ENCODE results near the gene MYO15A. TPM values are rescaled to one million over a fixed set of nuclear protein-coding genes. Genes with fewer than 3 reads are reported as not detected.

MYO15A gene
- total RNA-seq, 1 donor from 2014 or later = 2.0 TPM

DNA sequence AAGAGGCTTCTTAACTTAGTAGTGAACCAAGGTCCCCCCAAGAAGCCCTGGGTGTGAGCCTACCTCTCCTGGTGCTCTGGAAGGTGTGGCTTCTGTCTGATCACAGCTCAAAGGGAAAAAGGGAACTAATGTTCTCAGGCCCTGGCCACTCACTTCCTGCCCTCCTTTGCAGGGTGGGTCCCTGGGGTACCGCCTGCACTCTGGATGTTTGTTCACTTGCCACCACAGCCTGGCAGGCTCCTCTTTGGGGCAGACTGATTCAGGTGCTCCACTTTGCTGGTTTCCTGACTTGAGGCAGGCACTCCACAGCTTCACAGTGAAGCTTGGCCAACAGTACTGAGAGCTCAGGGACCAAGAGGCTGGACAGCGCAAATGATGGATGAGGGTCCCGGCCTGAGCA, 5.9 kb upstream of the MYO15A start:
- no peak overlapping the region for H3K4me3 ChIP-seq
- no peaks in the 10 kb centered on the region for H3K4me1 ChIP-seq
- intact Hi-C loops (cut with DNase I) = no loop called here
- H3K36me3 ChIP-seq = peaks cover 53 to 79% of the 10 kb centered on the region in 2 donors
- no peaks in the 10 kb centered on the region for H3K9me3 ChIP-seq
- no peak for TF ChIP-seq CTCF (IDR thresholded peaks at IDR 0.05)
- DNase-seq (ENCODE audit: low spot score in 2 of 2) = no peak
- no peak overlapping the region for H3K27ac ChIP-seq
- H3K27me3 ChIP-seq = no peaks in the 10 kb centered on the region

- H3K9me3 ChIP-seq = no peaks in the 10 kb centered on the region
- no peak overlapping the region for H3K4me3 ChIP-seq
- DNase-seq (ENCODE audit: low spot score in 2 of 2) = no peak
- H3K36me3 ChIP-seq = peaks cover 42 to 55% of the 10 kb centered on the region in 2 donors
- no peaks in the 10 kb centered on the region for H3K4me1 ChIP-seq
- intact Hi-C loops (cut with DNase I) = no loop called here
- no peak overlapping the region for H3K27ac ChIP-seq
- no peak for TF ChIP-seq CTCF (IDR thresholded peaks at IDR 0.05)
- H3K27me3 ChIP-seq = no peaks in the 10 kb centered on the region
Measured at GRCh38 chr17:18105027-18105426, 3.5 kb upstream of the MYO15A start.

DNA sequence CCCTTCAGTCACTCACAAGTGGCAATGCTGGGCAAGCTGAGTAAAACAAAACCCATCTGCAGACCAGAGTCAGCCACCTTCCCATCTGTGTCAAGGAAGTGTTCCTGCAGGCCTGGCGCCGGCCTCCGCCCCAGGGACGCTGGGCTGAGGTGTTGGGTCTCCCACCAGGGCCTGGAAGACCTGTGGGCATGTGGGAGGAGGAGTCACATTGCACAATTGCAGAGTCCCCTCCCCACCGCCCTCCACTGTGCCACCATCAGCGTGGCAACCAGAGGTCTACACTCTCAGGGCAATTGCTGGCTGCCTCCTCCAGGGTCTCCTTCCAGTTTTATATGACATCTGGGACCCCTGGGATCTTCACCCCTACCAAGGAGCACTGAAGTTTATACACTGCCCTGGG, 3.0 kb upstream of the MYO15A start:
- H3K27me3 ChIP-seq = no peaks in the 10 kb centered on the region
- H3K27ac ChIP-seq = no peak overlapping the region
- no peak for TF ChIP-seq CTCF (IDR thresholded peaks at IDR 0.05)
- intact Hi-C loops (cut with DNase I) = no loop called here
- no peak overlapping the region for H3K4me3 ChIP-seq
- no peak for DNase-seq (ENCODE audit: low spot score in 2 of 2)
- peaks cover 36 to 50% of the 10 kb centered on the region in 2 donors for H3K36me3 ChIP-seq
- no peaks in the 10 kb centered on the region for H3K9me3 ChIP-seq
- H3K4me1 ChIP-seq = no peaks in the 10 kb centered on the region

GRCh38 chr17:18106211-18106610, 2.3 kb upstream of the MYO15A start:
- no peak for TF ChIP-seq CTCF (IDR thresholded peaks at IDR 0.05)
- Histone ChIP-seq H3K27me3 (no peaks in the 10 kb centered on the region), H3K4me3 (no peak overlapping the region), H3K4me1 (no peaks in the 10 kb centered on the region), H3K27ac (no peak overlapping the region), H3K36me3 (peaks cover 31 to 44% of the 10 kb centered on the region in 2 donors), H3K9me3 (no peaks in the 10 kb centered on the region)
- no peak for DNase-seq (ENCODE audit: low spot score in 2 of 2)
- intact Hi-C loops (cut with DNase I) = no loop called here

- no peak for DNase-seq (ENCODE audit: low spot score in 2 of 2)
- Histone ChIP-seq H3K27ac (no peak overlapping the region), H3K36me3 (peaks cover 22 to 36% of the 10 kb centered on the region in 2 donors), H3K4me1 (no peaks in the 10 kb centered on the region), H3K27me3 (no peaks in the 10 kb centered on the region), H3K9me3 (no peaks in the 10 kb centered on the region), H3K4me3 (no peak overlapping the region)
- intact Hi-C loops (cut with DNase I) = no loop called here
- no peak for TF ChIP-seq CTCF (IDR thresholded peaks at IDR 0.05)
Measured at GRCh38 chr17:18107061-18107790, 1.3 kb upstream of the MYO15A start.
